ENCODE data around the gene CNTFR. TPM values are rescaled to one million over a fixed set of nuclear protein-coding genes. Genes with fewer than 3 reads are reported as not detected.

The CNTFR gene
- total RNA-seq, 1 experiment from 2014 or later, result not detected

DNA sequence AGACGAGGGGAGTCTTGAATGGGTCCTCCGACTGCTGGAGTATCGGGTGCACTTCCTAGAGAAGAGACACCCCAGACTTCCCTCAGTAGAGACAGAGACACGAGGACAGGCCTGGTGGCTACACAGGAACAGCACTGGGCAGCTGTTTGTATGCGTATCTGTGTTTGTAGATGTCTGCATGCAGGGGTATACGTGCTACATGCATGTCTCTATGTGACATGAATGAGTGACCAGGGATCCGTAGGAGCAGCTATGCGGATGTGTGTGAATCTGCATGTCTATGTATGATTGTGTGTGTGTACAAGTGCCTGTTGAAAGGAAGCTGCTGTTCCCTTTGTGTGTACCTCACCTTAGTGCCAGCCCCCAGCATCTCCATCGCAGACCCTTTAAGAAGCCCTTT, 31.2 kb downstream of the CNTFR start:
- Mint-ChIP-seq H3K27me3 (ENCODE audit: unreplicated experiment) (peaks cover 78% of the 10 kb centered on the region), H3K9me3 (ENCODE audit: low read depth, unreplicated experiment) (no peaks in the 10 kb centered on the region), H3K36me3 (ENCODE audit: insufficient read depth, unreplicated experiment) (no peaks in the 10 kb centered on the region), H3K4me3 (ENCODE audit: low read depth, unreplicated experiment) (no peak overlapping the region), H3K4me1 (ENCODE audit: low read depth, unreplicated experiment) (peaks cover 11% of the 10 kb centered on the region), H3K27ac (ENCODE audit: unreplicated experiment) (no peak overlapping the region)
- intact Hi-C loops (cut with micrococcal nuclease; ENCODE audit: unreplicated experiment), result no loop called here
- no peak for DNase-seq
- TF ChIP-seq, protein P1, sequence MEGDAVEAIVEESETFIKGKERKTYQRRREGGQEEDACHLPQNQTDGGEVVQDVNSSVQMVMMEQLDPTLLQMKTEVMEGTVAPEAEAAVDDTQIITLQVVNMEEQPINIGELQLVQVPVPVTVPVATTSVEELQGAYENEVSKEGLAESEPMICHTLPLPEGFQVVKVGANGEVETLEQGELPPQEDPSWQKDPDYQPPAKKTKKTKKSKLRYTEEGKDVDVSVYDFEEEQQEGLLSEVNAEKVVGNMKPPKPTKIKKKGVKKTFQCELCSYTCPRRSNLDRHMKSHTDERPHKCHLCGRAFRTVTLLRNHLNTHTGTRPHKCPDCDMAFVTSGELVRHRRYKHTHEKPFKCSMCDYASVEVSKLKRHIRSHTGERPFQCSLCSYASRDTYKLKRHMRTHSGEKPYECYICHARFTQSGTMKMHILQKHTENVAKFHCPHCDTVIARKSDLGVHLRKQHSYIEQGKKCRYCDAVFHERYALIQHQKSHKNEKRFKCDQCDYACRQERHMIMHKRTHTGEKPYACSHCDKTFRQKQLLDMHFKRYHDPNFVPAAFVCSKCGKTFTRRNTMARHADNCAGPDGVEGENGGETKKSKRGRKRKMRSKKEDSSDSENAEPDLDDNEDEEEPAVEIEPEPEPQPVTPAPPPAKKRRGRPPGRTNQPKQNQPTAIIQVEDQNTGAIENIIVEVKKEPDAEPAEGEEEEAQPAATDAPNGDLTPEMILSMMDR (IDR thresholded peaks at IDR 0.05; ENCODE audit: unreplicated experiment), result no peak
- no TSS peak for BruUV-seq (replicated peaks)
- CTCF ChIA-PET, result interaction anchor here (0.5 kb wide), 1 partner anchor 462 kb away, joined by 3 read pairs; no protein-coding TSS in a partner anchor

DNA sequence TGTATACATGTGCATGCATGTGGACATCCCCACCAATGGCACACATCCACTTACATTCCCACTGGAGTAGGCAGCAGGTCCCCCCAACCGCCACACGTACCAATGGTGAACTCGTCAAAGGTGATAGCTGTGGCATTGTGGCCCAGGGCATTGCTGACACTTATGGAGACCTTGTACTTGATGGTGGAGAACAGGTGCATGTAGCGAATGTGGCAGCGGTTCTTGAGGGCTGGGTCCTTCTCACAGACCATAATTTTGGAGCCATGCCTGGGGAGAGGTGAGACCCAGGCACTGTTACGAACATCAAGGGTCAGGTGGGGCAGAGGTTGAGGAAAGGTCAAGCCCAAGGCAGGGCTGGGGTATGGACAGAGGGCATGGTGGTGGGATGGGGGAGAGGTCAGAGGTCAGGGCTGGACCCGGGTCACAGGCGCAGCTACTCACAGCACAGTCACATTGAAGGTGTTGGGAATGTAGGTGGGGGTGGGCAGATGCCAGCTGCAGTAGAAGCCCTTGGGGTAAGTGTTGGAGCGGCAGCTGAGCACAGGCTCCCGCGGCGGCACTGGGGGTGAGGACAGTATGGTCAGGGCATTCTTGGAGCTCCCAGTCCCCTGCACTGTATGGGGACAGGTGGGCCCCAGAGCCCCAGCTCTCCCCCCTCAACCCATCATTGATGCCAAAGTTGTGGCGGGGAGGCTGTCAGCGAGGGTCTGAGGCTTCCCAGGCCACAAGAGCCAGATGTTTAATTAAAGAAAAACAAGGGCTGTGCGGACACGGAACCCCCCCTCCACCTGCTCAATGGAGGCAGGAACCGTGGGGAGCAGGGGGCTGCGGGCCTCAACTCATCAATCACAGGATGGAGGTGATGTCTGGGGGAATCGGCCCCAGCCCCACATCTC, 31.9 kb downstream of the CNTFR start:
- Mint-ChIP-seq H3K9me3 (ENCODE audit: low read depth, unreplicated experiment) (no peaks in the 10 kb centered on the region), H3K36me3 (ENCODE audit: insufficient read depth, unreplicated experiment) (no peaks in the 10 kb centered on the region)

DNA sequence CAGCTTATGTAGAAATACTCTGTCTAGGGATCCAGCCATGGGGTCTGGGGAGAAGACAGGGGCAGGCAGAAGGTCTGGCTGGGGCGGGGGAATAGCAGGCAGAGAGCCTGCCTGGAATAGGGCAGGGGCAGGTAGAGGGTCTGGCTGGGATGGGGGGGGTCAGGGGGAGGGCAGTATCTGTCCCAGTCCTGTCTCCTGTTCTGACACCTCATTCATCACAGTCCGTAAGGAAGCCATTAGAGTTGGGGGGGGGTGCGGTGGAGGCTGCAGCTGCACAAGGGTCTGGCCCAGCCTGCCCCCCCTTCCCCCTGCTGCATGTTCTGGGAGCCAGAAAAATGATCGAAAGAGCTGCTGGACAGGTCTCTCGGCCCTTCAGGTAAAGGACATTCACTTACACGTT, 32.6 kb downstream of the CNTFR start:
- TF ChIP-seq, protein P1 (IDR thresholded peaks at IDR 0.05; ENCODE audit: unreplicated experiment), result no peak
- CTCF ChIA-PET, result no interaction called here
- no peak for DNase-seq
- Mint-ChIP-seq H3K4me3 (ENCODE audit: low read depth, unreplicated experiment) (no peak overlapping the region), H3K9me3 (ENCODE audit: low read depth, unreplicated experiment) (no peaks in the 10 kb centered on the region), H3K27me3 (ENCODE audit: unreplicated experiment) (peaks cover 66% of the 10 kb centered on the region), H3K27ac (ENCODE audit: unreplicated experiment) (no peak overlapping the region), H3K36me3 (ENCODE audit: insufficient read depth, unreplicated experiment) (no peaks in the 10 kb centered on the region), H3K4me1 (ENCODE audit: low read depth, unreplicated experiment) (peaks cover 11% of the 10 kb centered on the region)
- no TSS peak for BruUV-seq (replicated peaks)
- intact Hi-C loops (cut with micrococcal nuclease; ENCODE audit: unreplicated experiment), result no loop called here

More for the DNA sequence above, 31.9 kb downstream of the CNTFR start:
- Mint-ChIP-seq H3K4me1 (ENCODE audit: low read depth, unreplicated experiment) (peaks cover 11% of the 10 kb centered on the region), H3K4me3 (ENCODE audit: low read depth, unreplicated experiment) (no peak overlapping the region), H3K27me3 (ENCODE audit: unreplicated experiment) (peaks cover 72% of the 10 kb centered on the region), H3K27ac (ENCODE audit: unreplicated experiment) (no peak overlapping the region)
- intact Hi-C loops (cut with micrococcal nuclease; ENCODE audit: unreplicated experiment), result no loop called here
- CTCF ChIA-PET, result interaction anchor here (0.6 kb wide), 1 partner anchor 70 kb away, joined by 4 read pairs; no protein-coding TSS in a partner anchor
- no TSS peak for BruUV-seq (replicated peaks)
- TF ChIP-seq, protein P1 (IDR thresholded peaks at IDR 0.05; ENCODE audit: unreplicated experiment), result no peak
- DNase-seq, result no peak

DNA sequence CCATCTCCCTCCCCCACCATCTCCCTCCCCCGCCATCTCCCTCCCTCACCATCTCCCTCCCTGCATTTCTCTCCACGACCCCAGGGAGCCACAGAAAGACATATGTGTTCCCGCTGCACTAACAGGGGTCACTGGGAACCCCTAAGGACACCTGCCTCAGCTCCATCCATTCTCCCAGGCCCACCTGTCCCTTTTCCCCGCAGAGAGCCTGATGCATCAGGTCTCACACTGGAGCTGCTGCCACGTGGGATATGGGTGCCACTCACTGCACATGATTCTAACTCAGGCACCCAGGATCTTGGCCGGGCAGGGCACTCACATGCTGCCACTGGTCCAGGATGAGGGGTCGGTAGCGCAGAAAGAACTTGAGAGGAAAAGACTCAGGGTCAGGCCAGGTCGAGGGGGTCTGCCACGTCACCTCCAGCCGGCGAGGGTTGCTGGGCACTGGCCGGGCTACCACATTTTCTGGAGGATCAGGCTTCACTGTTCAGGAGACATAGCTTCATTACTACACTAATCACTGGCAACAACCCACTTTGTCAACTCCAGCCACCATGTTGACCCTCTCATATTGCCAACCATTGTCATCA, 33.5 kb downstream of the CNTFR start:
- Mint-ChIP-seq H3K27ac (ENCODE audit: unreplicated experiment) (no peak overlapping the region), H3K27me3 (ENCODE audit: unreplicated experiment) (peaks cover 60% of the 10 kb centered on the region), H3K4me3 (ENCODE audit: low read depth, unreplicated experiment) (no peak overlapping the region), H3K4me1 (ENCODE audit: low read depth, unreplicated experiment) (peaks cover 11% of the 10 kb centered on the region), H3K9me3 (ENCODE audit: low read depth, unreplicated experiment) (no peaks in the 10 kb centered on the region), H3K36me3 (ENCODE audit: insufficient read depth, unreplicated experiment) (no peaks in the 10 kb centered on the region)
- CTCF ChIA-PET, result no interaction called here
- intact Hi-C loops (cut with micrococcal nuclease; ENCODE audit: unreplicated experiment), result no loop called here
- DNase-seq, result no peak
- no TSS peak for BruUV-seq (replicated peaks)
- TF ChIP-seq, protein P1 (IDR thresholded peaks at IDR 0.05; ENCODE audit: unreplicated experiment), result no peak

All from Calu3 (cell line).